ENCODE data around the gene SMR3A.

The SMR3A gene

DNA sequence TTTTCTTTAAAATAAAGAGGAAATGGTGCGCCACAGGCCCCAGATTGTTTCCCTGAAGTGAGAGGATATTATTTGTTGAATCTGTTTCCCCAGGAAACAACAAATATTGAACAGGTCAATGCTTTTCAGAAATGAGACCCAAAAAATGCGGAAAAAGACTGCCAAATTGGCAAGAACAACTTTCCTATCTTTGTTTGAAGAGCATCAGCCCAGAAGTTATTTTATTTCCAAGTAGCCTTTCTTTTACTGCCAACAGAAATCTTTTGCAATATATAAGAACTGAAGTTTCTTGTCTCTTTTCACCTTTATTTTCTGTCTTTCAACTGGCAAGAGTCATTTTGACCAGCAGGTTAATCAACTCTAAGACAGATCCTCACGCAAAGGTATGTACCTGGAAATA is at the start of gene SMR3A:
TSS of gene SMR3A (plus strand) at position 301 of the 400 bp plus-strand sequence. CDS start 1,356 bp downstream, outside the sequence.
- DNase-seq, result no peak

DNA sequence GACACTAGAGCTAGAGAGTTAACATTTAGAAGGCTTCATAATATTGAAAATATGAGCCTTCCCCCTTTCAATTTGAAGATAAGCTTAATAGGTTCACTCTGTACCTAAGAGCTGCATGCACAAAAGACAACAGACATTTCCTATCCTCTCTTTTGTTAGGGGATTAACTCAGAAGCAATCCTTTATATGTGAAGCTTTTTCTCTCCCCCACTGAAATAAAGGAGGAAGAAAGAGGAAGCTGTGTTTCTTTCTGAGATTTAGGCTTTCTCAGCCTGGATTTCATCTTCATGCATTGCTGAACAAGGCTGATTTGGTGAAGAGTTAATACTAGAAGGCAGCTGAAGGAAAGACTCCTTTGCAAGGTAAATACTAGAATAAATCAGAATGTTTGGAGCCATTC is 46.8 kb upstream of the SMR3A start:
- no peak for DNase-seq

DNA sequence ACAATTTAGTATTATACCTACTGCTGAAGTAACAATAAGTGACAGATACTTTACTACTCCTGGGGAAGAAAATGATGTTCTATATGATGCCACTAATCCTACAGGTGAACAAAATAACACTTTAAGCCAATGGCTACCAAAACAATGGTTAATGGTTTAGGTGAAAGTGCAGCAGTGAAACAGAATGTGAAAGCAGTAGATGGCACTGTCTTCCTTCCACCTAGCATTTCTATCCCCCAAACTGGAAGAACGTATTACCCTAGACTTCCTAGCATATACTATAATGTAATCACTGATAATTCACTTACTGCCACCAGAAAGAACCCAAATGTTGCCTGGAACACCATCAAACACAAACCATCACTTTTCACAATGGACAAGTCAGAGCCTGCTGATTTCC is 44.6 kb upstream of the SMR3A start:
- no peak for DNase-seq

DNA sequence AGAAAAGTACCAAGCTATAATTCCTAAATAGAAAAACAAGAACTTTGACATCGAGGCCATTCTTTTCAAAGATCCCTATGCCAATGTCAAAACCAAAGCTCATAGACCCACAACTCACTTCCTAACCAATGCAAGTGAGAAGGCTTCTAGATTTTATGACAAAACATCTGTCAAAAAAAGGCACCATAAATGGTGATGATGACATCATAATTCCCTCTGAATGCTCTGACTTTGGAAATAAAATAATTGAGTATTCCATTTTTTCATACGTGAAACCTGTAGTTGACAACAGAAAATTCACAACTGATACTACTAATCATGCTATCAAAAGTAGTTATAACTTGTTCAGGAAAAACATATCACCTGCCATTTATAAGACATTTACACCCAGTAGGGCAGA is 34.5 kb upstream of the SMR3A start:
- no peak for DNase-seq

DNA sequence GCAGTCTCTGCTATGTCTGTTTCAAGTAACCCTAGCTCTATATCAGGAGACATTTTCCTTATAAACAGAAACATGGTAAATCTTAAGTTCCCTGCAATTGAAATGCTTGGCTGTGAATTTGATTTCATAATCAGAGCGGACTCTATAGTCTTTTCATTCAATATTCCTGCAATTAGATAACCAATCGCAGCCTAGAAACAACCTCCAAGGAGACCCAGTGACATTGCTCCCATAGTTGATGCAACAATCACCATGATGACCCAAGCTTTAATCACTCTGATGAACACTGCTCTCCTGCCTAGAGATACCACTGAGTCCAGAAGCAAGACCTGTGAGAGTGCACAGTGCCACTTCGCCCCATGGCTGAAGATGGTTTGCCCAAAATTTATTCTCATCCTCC is 25.9 kb upstream of the SMR3A start, which contains the start of gene CABS1:
TSS of gene CABS1 (plus strand) at position 301 of the 400 bp plus-strand sequence. CDS start at position 360, 59 bp downstream.
- DNase-seq, result no peak

DNA sequence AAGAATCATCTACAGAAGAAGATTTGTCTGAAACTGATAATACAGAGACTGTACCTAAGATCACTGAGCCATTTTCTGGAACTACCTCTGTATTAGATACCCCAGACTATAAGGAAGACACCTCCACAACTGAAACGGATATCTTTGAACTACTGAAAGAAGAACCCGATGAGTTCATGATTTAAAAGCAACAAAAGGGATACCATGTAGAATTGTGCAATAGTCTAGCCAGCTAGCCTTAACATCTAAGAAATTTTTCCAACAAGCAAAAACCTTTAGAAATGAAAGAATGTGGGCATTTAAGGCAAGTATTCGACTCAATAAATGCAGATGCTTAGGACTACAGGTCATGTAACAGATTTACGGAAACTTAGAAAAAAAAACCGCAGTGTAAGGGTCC is 24.5 kb upstream of the SMR3A start:
- DNase-seq, result no peak

DNA sequence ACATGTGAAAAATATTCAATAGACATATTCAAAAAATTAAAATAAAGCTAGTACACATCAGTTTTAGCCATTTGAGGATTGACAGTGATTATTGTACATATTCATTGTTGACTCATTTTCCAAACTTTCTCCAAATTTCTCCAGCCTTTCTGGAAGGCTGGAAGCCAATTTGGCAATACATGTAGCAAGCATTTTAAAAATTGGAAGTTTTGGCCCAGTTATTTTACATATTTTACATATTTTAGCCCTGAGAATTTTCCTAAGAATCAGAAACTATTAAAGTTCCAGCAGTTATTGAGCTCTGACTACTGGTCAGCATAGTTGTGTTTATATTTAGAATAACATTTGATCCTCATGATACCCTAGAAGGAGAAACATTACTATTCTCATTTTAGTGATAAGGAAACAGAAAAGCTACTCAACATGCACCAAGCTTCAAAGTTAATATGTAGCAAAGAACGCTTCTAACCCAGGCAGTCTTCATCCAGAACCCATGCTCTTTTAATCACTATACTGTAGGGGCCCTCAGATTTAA is 22.6 kb upstream of the SMR3A start:
- no peak for DNase-seq

DNA sequence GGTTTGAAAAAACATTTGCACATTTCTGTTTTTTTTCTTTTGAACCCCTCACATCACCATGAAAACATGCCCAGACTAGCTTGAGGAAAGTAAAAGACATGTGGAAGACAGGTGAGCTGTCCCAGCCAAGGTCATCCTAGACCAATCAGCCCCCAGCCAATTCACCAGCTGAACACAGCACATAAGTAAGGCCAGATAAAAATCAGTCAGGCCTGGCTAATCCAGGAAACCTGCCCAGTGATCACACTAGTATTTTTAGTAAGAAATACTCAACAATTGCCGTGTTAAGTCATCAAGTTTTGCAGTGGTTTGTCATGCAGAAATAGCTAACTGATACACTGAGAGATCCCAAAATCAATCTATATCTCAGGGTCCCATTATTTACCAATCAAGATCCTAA is 4.4 kb upstream of the SMR3A start:
- no peak for DNase-seq

DNA sequence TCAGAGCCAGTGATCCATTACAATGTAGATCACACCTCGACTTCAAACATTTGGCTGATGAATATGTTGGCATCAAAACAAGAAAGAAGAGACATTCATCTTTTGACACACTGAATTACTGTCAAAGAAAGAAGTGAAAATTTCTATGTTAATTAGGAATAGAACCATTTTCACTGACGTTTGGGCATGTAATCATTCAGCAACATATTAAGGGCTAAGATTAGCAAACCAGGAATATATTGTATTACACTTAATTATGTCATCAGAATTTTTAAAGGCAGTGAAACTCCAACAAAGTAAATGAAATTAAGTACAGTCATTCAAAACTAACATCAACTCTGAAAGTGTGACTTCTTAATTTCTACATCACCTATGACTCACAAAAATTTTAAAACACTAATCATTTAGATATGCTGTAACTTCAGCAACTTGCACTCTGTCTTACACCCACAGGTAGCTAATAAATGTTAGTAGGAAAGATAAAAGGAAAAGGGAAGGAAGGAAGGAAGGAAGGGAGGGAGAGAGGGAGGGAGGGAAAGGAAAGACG is 1.4 kb upstream of the SMR3A start:
- DNase-seq, result no peak

DNA sequence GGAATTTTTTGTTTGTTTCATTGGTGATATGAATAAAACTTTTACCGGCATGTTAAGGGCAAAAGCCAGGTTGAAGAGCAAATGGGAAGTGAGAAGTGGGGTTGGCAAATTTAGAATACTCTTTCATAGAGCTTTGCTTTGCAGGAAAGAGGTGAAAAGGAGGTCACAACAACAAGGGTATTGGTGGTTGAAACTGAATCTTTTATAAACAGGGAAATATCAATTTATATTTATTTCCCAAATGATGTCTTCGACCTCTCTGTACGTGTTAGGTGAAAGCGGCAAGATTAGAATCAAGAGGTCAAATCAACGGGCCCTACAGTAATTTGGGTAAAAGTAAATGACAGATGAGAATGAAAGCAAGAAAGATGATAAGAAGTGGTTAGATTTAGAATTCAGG is 3.4 kb downstream of the SMR3A start:
- DNase-seq, result no peak

DNA sequence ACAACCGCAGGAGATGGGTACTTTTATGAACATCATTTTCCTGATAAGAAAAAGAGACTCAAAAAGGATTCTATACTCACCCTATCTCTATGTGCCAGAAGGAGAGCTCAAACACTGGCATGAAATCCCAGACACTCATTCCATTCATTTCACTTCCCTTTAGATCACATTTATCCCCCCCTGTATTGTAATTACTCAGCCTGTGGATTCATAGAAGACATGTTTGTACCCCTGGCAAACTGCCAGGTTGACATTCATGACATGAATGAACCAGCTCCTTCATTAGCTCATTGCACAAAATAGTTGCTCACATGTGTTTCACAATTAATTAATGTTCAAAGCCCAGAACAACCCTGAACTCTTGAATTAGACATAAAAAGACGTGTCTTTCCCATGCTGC is 4.9 kb downstream of the SMR3A start:
- DNase-seq, result no peak

DNA sequence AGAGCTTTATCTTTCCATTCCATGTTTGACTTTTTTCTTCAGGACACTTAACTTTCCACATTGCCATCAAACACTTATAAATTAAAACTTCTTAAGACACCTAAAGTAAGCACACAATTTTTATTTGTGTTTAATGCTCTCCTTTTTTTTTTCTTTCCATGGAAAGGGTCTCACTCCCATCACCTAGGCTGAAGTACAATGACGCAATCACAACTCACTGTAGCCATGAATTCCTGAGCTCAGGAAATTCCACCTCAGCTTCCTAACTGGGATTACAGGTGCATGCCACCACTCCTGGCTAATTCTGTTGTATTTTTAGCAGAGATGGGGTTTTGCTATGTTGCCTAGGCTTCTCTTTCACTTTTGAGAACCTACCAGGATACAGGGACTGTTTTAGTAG is 7.3 kb downstream of the SMR3A start:
- DNase-seq, result no peak

DNA sequence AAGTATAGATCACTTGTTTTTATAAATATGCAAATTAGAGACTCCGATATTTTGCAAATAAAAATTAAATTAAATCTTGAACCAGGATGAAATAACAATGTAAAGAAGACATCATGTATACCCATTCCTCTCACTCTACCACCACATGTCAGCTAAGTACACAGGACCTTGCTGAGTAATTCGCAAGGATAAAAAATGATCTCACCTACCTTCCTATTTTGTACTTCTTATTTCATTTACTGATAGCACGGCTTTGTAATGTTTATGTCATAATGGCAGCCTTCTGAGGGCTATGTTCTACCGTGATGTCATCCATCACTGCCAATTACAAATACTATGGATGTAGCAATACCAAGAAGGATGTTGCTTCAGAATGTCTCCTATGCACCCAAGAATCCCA is 11.4 kb downstream of the SMR3A start:
- DNase-seq, result no peak

DNA sequence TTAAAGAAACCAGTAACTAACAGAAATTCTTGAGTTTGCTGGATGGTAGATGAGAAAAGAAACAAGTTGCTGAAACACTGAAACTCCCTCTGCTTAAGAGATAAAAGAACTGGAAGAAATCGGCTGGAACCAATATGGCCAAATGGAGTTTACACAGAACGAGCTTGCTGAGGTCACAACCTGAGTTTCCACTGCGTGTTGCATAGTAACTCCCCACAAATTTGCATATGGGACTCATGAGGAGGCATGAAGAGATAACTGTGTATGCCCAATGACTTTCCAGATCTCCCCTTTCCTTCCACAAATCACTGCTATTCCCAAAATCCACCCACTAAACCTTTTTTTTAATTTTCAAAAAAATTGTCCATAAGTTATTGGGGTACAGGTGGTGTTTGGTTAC is 12.2 kb downstream of the SMR3A start:
- DNase-seq, result no peak

DNA sequence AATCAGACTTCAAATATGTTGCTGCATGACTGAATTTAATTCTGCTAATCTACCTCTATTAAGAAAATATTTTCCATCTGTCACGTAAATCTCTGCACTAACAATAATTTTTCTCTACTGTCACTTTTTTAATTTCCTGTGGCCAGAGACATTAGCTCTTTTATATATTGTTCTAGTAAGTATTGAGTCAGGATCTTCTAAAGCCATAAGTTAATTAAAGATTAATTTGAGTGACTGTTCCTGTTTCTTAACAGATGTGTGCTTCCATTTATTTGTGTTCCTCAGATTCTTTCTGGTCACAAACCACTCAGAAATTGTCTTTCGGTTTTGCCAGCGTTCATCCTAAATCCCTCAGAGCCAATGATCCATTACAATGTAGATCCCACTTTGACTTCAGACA is 20.0 kb downstream of the SMR3A start:
- no peak for DNase-seq

DNA sequence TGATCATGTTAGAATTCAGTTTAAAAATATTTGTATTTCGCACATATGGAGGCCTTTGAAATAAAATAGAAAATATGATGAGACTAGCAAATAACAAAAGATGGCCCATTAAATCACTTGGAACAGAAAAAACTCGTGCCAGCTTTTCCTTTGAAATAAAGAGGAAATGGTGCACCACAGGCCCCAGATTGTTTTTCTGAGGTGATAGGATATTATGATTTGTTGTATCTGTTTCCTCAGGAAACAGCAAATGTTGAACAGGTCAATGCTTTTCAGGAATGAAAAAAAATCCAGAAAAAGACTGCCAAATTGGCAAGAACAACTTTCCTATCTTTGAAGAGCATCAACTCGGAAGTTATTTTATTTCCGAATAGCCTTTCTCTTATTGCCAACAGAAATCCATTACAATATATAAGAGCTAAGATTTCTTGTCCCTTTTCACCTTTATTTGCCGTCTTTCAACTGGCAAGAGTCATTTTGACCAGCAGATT is 22.2 kb downstream of the SMR3A start, which contains the start of gene SMR3B:
TSS of gene SMR3B (plus strand) at position 441 of the 491 bp plus-strand sequence. CDS start 1,380 bp downstream, outside the sequence.
- no peak for DNase-seq

DNA sequence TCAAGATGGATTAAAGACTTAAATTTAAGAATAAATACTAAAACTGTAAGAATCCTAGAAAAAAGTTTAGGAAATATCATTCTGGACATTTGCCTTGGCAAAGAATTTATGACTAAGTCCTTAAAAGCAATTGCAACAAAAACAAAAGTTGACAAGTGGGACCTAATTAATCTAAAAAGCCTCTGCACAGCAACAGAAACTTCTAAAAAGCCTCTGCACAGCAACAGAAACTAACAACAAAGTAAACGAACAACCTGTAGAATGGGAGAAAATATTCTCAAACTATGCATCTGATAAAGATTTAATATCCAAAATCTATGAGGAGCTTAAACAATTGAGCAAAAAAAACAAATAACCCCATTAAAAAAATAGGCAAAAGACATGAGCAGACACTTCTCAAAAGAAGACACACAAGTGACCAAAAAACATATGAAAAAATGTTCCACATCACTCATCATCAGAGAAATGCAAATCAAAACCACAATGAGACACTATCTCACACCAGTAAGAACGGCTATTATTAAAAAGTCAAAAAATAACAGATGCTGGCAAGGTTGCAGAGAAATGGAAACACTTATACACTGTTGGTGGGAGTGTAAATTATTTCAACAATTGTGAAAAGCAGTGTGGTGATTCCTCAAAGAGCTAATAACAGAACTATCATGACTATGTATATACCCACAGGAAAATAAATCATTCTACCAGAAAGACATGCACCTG is 31.7 kb downstream of the SMR3A start:
- no peak for DNase-seq

DNA sequence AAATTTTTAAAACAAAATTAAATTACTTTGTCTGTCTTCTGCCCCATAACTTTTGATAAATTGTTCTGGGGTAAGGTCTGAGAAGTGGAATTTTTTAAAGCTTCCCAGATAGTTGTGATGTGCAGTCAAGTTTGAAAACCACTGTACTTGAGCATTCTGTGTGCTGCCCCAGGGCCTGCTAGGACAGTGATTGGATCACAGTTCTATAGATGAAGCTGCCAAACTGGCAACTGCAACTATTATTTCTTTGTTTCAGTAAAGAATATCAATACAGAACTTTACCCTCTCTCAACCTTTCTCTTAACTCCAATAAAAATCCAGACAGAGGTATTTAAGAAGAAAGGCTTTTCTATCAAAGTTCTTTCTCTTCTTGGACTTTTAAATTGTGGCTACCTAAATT is 37.0 kb downstream of the SMR3A start, which contains the start of gene OPRPN:
TSS of gene OPRPN (plus strand) at position 361 of the 400 bp plus-strand sequence. CDS start 1,346 bp downstream, outside the sequence.
- DNase-seq, result no peak

DNA sequence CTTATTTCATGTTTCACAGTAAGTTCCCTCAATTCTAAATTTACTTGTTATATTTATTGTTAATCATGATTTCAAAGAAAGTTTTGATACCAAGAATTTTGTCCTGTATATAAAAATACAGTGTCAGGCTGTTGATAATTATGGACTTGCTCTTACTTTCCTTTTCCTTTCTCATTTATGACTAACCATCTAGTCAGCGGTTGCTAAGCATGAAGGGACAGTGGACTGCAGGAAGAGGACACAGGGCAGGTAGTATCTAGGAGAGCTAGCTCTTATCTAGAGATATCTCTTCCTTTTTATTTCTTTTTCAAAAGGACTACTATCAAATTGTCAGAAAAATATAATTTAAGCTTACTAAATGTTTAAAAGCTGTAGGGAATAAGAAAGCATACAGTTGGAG is 38.8 kb downstream of the SMR3A start:
- DNase-seq, result no peak

DNA sequence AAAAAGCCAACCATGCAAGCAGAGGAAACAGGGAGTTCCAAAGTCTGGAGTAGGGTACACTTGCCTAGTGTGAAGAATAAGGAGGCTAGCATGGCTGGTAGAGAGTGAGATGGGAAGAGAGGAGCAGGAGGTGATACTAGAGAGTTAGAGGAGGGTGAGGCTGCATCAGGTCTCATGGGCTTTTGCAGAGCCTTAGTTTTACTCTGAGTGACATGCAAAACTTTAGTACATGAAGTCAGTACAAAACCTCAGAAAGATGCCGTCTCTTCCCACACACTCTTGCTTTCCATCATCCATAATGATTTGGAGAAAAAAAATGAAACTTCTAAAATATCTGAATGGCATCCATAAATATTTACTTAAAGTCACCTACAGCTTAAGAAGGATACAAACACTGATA is 42.2 kb downstream of the SMR3A start:
- DNase-seq, result no peak

DNA sequence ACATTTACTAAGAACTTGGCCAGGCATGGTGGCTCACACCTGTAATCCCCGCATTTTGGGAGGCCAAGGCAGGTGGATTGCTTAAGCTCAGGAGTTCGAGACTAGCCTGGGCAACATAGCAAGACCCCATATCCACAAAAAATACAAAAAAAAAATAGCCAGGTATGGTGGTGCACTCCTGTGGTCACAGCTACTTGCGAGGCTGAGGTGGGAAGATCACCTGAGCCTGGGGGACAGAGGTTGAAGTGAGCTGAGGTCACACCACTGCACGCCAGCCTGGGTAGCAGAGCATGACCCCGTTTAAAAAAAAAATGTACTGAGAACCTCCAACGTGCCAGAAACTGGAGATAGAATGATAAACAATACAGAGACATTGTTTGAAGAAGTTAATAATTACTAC is 45.2 kb downstream of the SMR3A start:
- DNase-seq, result no peak

Data from hippocampal formation (tissue), 2 donors.